ENCODE measurements around the gene ANKRD35.

- TF ChIP-seq RARB (CRISPR knock-in tag; IDR thresholded peaks at IDR 0.05), result no peak
- no peak for TF ChIP-seq ZFP30 (CRISPR knock-in tag; IDR thresholded peaks at IDR 0.05)
- no peak for TF ChIP-seq ESRRG (CRISPR knock-in tag; IDR thresholded peaks at IDR 0.05)
- TF ChIP-seq ARNTL (CRISPR knock-in tag; IDR thresholded peaks at IDR 0.05; ENCODE audit: borderline replicate concordance, low read depth), result no peak
- TF ChIP-seq OSR1 (CRISPR knock-in tag; IDR thresholded peaks at IDR 0.05), result no peak
- TF ChIP-seq ZFP3 (CRISPR knock-in tag; IDR thresholded peaks at IDR 0.05), result no peak
These were observed 11.0 kb downstream of the ANKRD35 start for GRCh38 chr1:145874646-145875045.
